GM19324 (cell line): ENCODE measurements around the gene ELP5.

ENCODE experiments used
- ATAC-seq: cut with Tn5 transposase; IDR thresholded peaks from one replicate; pipeline ENCODE4 v1.9.1; 2021; ENCODE audit warnings: mild to moderate bottlenecking, moderate library complexity; ENCODE audit not compliant: unreplicated experiment, low FRiP score

ELP5 gene

GRCh38 chr17:7308625-7309433, 56.8 kb downstream of the ELP5 start:
- ATAC-seq: no peak
